ENCODE results near the gene TRIM23. TPM values are rescaled to one million over a fixed set of nuclear protein-coding genes. Genes with fewer than 3 reads are reported as not detected.
"Not testable (repeated sequence)": the region's sequence is repeated elsewhere in the genome, so short reads cannot be mapped to it uniquely, and the experiment has no call there.

The TRIM23 gene
- total RNA-seq, 2 experiments from 2014 or later = 10.6 to 13.0 TPM

DNA sequence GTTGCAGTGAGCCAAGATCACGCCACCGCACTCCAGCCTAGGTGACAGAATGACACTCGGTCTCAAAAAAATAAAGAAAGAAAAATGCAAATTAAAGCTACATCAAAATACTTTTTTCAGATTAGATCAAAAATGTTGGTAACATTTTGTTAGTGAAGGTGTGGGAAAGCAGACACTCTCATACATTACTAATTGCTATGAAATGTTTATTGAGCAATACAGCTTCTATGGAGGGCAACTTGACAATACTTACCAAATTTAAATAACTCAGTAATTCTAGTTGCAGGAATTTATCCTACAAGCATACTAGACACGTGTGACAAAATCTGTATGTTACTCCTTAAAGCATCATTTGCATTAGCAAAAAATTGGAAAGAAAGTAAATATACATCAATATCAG is 4.1 kb downstream of the TRIM23 start:
- Histone ChIP-seq H3K27ac (ENCODE audit: low read depth, low read length, poor library complexity, severe bottlenecking) (no peak overlapping the region), H3K4me1 (ENCODE audit: insufficient read depth, low read length, poor library complexity, severe bottlenecking) (peaks cover 15% of the 10 kb centered on the region), H3K9me3 (ENCODE audit: low read length) (no peaks in the 10 kb centered on the region), H3K4me2 (ENCODE audit: low read length) (no peak overlapping the region), H3K36me3 (ENCODE audit: insufficient read depth, low read length) (peaks cover 22% of the 10 kb centered on the region), H2AFZ (ENCODE audit: low read length) (no peak overlapping the region), H4K20me1 (ENCODE audit: insufficient read depth, low read length) (peaks cover 7% of the 10 kb centered on the region; the same call in 1 of the 2 replicates), H3K4me3 (ENCODE audit: low read depth, low read length, poor library complexity, severe bottlenecking) (no peak overlapping the region), H3K9me2 (ENCODE audit: insufficient read depth, low read length) (no peaks in the 10 kb centered on the region), H3K79me2 (ENCODE audit: insufficient read depth, low read depth, low read length) (peaks cover 37% of the 10 kb centered on the region)
- POLR2A ChIA-PET = interaction anchor here (0.7 kb wide), 1 partner anchor 24 kb away, joined by 3 read pairs; no protein-coding TSS in a partner anchor
- DNase-seq (ENCODE audit: low spot score) = no peak
- intact Hi-C loops (cut with micrococcal nuclease; ENCODE audit: unreplicated experiment) = loop anchor here (5.0 kb wide), 2 partner anchors 58 to 102 kb away; partner anchors contain the start of genes CENPK, NLN, PPWD1 and SGTB
- TF ChIP-seq EZH2phosphoT487 (IDR thresholded peaks at IDR 0.05; ENCODE audit: borderline replicate concordance, low read depth, low read length) = no peak
- TF ChIP-seq, protein P1, sequence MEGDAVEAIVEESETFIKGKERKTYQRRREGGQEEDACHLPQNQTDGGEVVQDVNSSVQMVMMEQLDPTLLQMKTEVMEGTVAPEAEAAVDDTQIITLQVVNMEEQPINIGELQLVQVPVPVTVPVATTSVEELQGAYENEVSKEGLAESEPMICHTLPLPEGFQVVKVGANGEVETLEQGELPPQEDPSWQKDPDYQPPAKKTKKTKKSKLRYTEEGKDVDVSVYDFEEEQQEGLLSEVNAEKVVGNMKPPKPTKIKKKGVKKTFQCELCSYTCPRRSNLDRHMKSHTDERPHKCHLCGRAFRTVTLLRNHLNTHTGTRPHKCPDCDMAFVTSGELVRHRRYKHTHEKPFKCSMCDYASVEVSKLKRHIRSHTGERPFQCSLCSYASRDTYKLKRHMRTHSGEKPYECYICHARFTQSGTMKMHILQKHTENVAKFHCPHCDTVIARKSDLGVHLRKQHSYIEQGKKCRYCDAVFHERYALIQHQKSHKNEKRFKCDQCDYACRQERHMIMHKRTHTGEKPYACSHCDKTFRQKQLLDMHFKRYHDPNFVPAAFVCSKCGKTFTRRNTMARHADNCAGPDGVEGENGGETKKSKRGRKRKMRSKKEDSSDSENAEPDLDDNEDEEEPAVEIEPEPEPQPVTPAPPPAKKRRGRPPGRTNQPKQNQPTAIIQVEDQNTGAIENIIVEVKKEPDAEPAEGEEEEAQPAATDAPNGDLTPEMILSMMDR (conservative IDR thresholded peaks at IDR 0.05; ENCODE audit: low read length) = no peak
- no TSS peak for BruUV-seq (replicated peaks)
- CTCF ChIA-PET (ENCODE audit: unreplicated experiment) = no interaction called here

DNA sequence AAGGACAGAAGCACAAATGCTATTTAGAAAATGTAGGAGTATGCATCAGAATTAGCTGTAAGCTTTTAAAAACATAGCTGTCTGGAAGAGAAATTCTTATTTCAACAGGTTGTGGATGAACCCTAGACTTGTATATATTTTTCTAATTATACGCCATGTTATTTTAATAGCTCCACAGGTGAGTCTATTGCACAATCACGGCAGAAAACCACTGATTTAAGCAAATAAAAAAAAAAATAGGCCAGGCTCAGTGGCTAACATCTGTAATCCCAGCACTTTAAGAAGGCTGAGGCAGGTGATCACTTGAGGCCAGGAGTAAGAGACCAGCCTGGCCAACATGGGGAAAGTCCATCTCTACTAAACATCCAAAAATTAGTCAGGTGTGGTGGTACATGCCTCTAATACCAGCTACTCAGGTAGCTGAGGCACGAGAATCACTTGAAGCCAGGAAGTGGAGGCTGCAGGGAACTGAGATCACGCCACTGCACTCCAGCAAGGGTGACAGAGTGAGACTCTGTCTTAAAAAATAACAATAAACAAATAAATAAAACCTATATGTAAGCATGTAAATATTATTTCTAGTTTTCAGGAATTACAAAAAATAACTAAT is 11.7 kb downstream of the TRIM23 start:
- BruUV-seq (replicated peaks) = no TSS peak
- Histone ChIP-seq H3K9me3 (ENCODE audit: low read length) (no peaks in the 10 kb centered on the region), H3K79me2 (ENCODE audit: insufficient read depth, low read depth, low read length) (no peaks in the 10 kb centered on the region), H3K4me1 (ENCODE audit: insufficient read depth, low read length, poor library complexity, severe bottlenecking) (no peaks in the 10 kb centered on the region), H3K4me2 (ENCODE audit: low read length) (no peak overlapping the region), H3K9me2 (ENCODE audit: insufficient read depth, low read length) (no peaks in the 10 kb centered on the region), H3K4me3 (ENCODE audit: low read depth, low read length, poor library complexity, severe bottlenecking) (no peak overlapping the region), H3K36me3 (ENCODE audit: insufficient read depth, low read length) (peaks cover 77% of the 10 kb centered on the region), H4K20me1 (ENCODE audit: insufficient read depth, low read length) (no peaks in the 10 kb centered on the region), H3K27ac (ENCODE audit: low read depth, low read length, poor library complexity, severe bottlenecking) (no peak overlapping the region), H2AFZ (ENCODE audit: low read length) (no peak overlapping the region)
- ChIA-PET POLR2A (interaction anchor here (0.8 to 2.5 kb wide), 4 partner anchors 11 to 49 kb away, joined by 3 to 13 read pairs (median 4); partner anchors contain the start of genes CENPK, PPWD1 and TRIM23), CTCF (ENCODE audit: unreplicated experiment) (no interaction called here)
- intact Hi-C loops (cut with micrococcal nuclease; ENCODE audit: unreplicated experiment) = no loop called here
- no peak for DNase-seq (ENCODE audit: low spot score)
- TF ChIP-seq, protein P1 (conservative IDR thresholded peaks at IDR 0.05; ENCODE audit: low read length) = no peak
- no peak for TF ChIP-seq EZH2phosphoT487 (IDR thresholded peaks at IDR 0.05; ENCODE audit: borderline replicate concordance, low read depth, low read length)

DNA sequence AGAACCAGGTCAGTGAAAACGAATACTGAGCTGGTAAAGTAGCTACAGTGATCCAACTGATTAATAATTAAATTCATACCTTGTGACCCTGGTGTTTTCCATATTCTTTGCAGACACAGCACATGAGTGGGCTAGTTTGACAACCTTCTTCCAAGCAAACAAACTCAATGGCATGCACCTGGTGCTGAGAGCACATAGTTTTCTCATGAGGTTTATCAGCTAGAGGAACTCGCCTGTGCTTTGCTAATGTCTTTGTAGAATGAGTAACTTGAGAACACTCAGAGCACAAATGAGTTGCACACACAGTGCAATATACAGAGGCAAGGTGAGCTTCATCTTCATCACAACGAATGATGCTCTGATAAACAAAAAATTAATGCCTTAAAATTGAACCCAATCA is 12.6 kb downstream of the TRIM23 start:
- DNase-seq (ENCODE audit: low spot score) = no peak
- no peaks in the 10 kb centered on the region for H4K20me1 ChIP-seq (ENCODE audit: insufficient read depth, low read length)
- H2AFZ ChIP-seq (ENCODE audit: low read length) = no peak overlapping the region
- CTCF ChIA-PET (ENCODE audit: unreplicated experiment) = no interaction called here
- POLR2A ChIA-PET = interaction anchor here (0.7 to 2.5 kb wide), 6 partner anchors 12 to 396 kb away, joined by 3 to 13 read pairs (median 4); partner anchors contain the start of genes CENPK, PPWD1 and TRIM23
- no peaks in the 10 kb centered on the region for H3K4me1 ChIP-seq (ENCODE audit: insufficient read depth, low read length, poor library complexity, severe bottlenecking)
- no peaks in the 10 kb centered on the region for H3K9me2 ChIP-seq (ENCODE audit: insufficient read depth, low read length)
- H3K9me3 ChIP-seq (ENCODE audit: low read length) = no peaks in the 10 kb centered on the region
- BruUV-seq (replicated peaks) = no TSS peak
- H3K4me3 ChIP-seq (ENCODE audit: low read depth, low read length, poor library complexity, severe bottlenecking) = no peak overlapping the region
- no peaks in the 10 kb centered on the region for H3K79me2 ChIP-seq (ENCODE audit: insufficient read depth, low read depth, low read length)
- peaks cover 77% of the 10 kb centered on the region for H3K36me3 ChIP-seq (ENCODE audit: insufficient read depth, low read length)
- intact Hi-C loops (cut with micrococcal nuclease; ENCODE audit: unreplicated experiment) = no loop called here
- TF ChIP-seq EZH2phosphoT487 (IDR thresholded peaks at IDR 0.05; ENCODE audit: borderline replicate concordance, low read depth, low read length) = no peak
- TF ChIP-seq, protein P1 (conservative IDR thresholded peaks at IDR 0.05; ENCODE audit: low read length) = no peak
- no peak overlapping the region for H3K27ac ChIP-seq (ENCODE audit: low read depth, low read length, poor library complexity, severe bottlenecking)
- H3K4me2 ChIP-seq (ENCODE audit: low read length) = no peak overlapping the region

DNA sequence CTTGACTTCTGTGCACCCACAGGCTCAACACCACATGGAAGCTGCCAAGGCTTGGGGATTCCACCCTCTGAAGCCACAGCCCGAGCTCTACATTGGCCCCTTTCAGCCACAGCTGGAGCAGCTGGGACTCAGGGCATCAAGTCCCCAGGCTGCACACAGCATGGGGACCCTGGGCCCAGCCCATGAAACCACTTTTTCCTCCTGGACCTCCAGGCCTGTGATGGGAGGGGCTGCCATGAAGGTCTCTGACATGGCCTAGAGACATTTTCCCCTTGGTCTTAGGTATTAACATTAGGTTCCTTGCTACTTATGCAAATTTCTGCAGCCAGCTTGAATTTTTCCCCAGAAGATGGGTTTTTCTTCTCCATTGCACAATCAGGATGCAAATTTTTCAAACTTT is 22.4 kb downstream of the TRIM23 start:
- H4K20me1 ChIP-seq (ENCODE audit: insufficient read depth, low read length); H3K79me2 ChIP-seq (ENCODE audit: insufficient read depth, low read depth, low read length); H3K4me2 ChIP-seq (ENCODE audit: low read length); POLR2A ChIA-PET; BruUV-seq (replicated peaks); H2AFZ ChIP-seq (ENCODE audit: low read length); intact Hi-C loops (cut with micrococcal nuclease; ENCODE audit: unreplicated experiment); H3K4me1 ChIP-seq (ENCODE audit: insufficient read depth, low read length, poor library complexity, severe bottlenecking); DNase-seq (ENCODE audit: low spot score); H3K27ac ChIP-seq (ENCODE audit: low read depth, low read length, poor library complexity, severe bottlenecking); H3K4me3 ChIP-seq (ENCODE audit: low read depth, low read length, poor library complexity, severe bottlenecking); CTCF ChIA-PET (ENCODE audit: unreplicated experiment); H3K9me2 ChIP-seq (ENCODE audit: insufficient read depth, low read length): not testable (repeated sequence)
- Histone ChIP-seq H3K36me3 (ENCODE audit: insufficient read depth, low read length) (peaks cover 99% of the 10 kb centered on the region), H3K9me3 (ENCODE audit: low read length) (peaks cover 26% of the 10 kb centered on the region)
